Stomach (tissue), 4 donors: ENCODE measurements around the gene DCK.

Source experiments
- EP300 ChIP-seq: sonication (generic); formaldehyde crosslinking; IDR thresholded peaks from one replicate; pipeline ENCODE4 v1.6.1; 2017; ENCODE audit warnings: antibody characterized with exemption
- POLR2A ChIP-seq, 4 donors: fragments of 450-650 bp; IDR thresholded peaks; one replicate each; pipeline ENCODE4 v1.6.1; 2016; ENCODE audit warnings: antibody characterized with exemption in 4 of 4, control low read depth in 2 of 4, mild to moderate bottlenecking in 1 of 4, moderate library complexity in 1 of 4
- POLR2AphosphoS5 ChIP-seq, 3 donors: sonication (generic); formaldehyde crosslinking; IDR thresholded peaks; one replicate each; pipeline ENCODE4 v1.6.1; 2016; ENCODE audit warnings: antibody characterized with exemption in 3 of 3
- TF ChIP-seq, protein P1 (sequence below), 7 experiments: fragments of 450-650 bp in 4 of 7; fragments of 200-600 bp in 3 of 7; sonication (generic) in 3 of 7; IDR thresholded peaks; one replicate each; pipeline ENCODE4 v1.5.1; 2016 to 2019; ENCODE audit warnings: antibody characterized with exemption in 7 of 7, control low read depth in 2 of 7, mild to moderate bottlenecking in 1 of 7

DNA sequence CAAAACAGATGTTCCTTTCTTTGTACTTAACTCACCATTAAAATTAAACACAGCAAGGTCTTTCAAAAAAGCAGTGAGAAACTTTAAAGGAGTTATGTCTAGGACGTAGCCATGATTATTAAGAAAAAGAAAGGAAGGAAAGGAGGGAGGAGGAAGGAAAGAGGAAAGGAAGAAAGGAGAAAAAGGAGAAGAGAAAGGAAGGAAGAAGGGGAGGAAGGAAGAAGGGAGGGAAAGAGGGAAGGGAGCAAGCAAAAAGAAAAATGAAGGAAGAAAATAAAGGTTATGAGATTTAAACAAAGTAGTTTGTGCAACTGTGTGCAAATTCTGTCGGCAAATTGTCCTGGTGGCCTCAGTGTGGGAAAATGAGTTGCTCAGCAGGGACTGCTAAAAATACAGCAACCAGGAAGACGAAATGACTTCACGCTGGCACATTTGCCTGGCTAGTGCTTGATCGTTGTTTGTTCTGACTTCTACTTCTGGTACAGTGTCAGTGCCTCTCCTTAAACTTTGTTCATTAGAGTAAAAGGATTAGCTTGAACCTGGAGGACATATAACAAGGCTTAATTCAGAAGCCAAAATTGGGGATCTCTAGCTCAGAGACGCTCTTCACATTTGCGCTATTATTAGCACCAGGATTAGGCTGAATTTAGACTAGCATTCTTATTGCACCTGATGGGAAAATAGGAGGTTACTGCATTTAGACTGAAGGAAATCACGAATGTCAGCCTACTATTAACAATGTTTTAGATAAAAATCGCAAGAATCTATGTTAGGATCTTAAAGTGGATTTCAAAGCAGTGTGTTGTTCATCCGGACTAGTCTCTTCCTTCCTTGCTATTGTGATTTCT lies 81.2 kb downstream of the DCK start:
- TF ChIP-seq, protein P1, sequence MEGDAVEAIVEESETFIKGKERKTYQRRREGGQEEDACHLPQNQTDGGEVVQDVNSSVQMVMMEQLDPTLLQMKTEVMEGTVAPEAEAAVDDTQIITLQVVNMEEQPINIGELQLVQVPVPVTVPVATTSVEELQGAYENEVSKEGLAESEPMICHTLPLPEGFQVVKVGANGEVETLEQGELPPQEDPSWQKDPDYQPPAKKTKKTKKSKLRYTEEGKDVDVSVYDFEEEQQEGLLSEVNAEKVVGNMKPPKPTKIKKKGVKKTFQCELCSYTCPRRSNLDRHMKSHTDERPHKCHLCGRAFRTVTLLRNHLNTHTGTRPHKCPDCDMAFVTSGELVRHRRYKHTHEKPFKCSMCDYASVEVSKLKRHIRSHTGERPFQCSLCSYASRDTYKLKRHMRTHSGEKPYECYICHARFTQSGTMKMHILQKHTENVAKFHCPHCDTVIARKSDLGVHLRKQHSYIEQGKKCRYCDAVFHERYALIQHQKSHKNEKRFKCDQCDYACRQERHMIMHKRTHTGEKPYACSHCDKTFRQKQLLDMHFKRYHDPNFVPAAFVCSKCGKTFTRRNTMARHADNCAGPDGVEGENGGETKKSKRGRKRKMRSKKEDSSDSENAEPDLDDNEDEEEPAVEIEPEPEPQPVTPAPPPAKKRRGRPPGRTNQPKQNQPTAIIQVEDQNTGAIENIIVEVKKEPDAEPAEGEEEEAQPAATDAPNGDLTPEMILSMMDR (IDR thresholded peaks at IDR 0.05): no peak
- no peak for TF ChIP-seq POLR2A (IDR thresholded peaks at IDR 0.05)
- TF ChIP-seq POLR2AphosphoS5 (IDR thresholded peaks at IDR 0.05): no peak
- no peak for TF ChIP-seq EP300
